NCI-H524 treated with DMSO at 0.1 percent for 48 hours (cell line): ENCODE measurements around the gene LRRC43.
"Not testable (repeated sequence)": the region's sequence is repeated elsewhere in the genome, so short reads cannot be mapped to it uniquely, and the experiment has no call there.

Experiments
- DNase-seq: peaks from one replicate; lab custom pipeline; 2025; lab: John Stamatoyannopoulos, UW

Gene LRRC43

GRCh38 chr12:122194804-122195203 is 11.9 kb downstream of the LRRC43 start:
- DNase-seq, result no peak

- DNase-seq, result no peak
Observed at GRCh38 chr12:122195405-122195804, 12.5 kb downstream of the LRRC43 start.

GRCh38 chr12:122197612-122197966 is 14.7 kb downstream of the LRRC43 start:
- no peak for DNase-seq

- no peak for DNase-seq
Observed at GRCh38 chr12:122199484-122200355, 16.8 kb downstream of the LRRC43 start.

GRCh38 chr12:122200541-122201175 is 17.7 kb downstream of the LRRC43 start:
- DNase-seq, result no peak

GRCh38 chr12:122201381-122201780 is 18.5 kb downstream of the LRRC43 start:
- no peak for DNase-seq

GRCh38 chr12:122202017-122202416 is 19.1 kb downstream of the LRRC43 start:
- peak; percentile 67 for DNase-seq

- DNase-seq, result not testable (repeated sequence)
Observed at GRCh38 chr12:122202811-122203210, 19.9 kb downstream of the LRRC43 start.

- DNase-seq, result no peak
Observed at GRCh38 chr12:122203301-122204166, 20.6 kb downstream of the LRRC43 start, which contains the start of gene B3GNT4. TSS of gene B3GNT4 (plus strand) at chr12:122203709. CDS start at chr12:122204619, 910 bp downstream.

- no peak for DNase-seq
Observed at GRCh38 chr12:122204167-122205052, 21.5 kb downstream of the LRRC43 start.

GRCh38 chr12:122205053-122205925 is 22.4 kb downstream of the LRRC43 start:
- no peak for DNase-seq

- no peak for DNase-seq
Observed at GRCh38 chr12:122206111-122206881, 23.4 kb downstream of the LRRC43 start.

GRCh38 chr12:122206976-122207375 is 24.1 kb downstream of the LRRC43 start:
- no peak for DNase-seq

GRCh38 chr12:122207391-122207790 is 24.5 kb downstream of the LRRC43 start:
- no peak for DNase-seq

GRCh38 chr12:122208073-122208820 is 25.3 kb downstream of the LRRC43 start:
- no peak for DNase-seq

GRCh38 chr12:122215771-122216170 is 32.8 kb downstream of the LRRC43 start:
- DNase-seq, result no peak

GRCh38 chr12:122216445-122216844 is 33.5 kb downstream of the LRRC43 start:
- no peak for DNase-seq

- peak; percentile 91 for DNase-seq
Observed at GRCh38 chr12:122225683-122226365, 42.9 kb downstream of the LRRC43 start, which contains the start of gene DIABLO. TSS of gene DIABLO (minus strand) at chr12:122226052. CDS start at chr12:122226014, 38 bp downstream.
